ENCODE results near the gene MCTP1.

GRCh38 chr5:95113489-95113888 lies 171.4 kb downstream of the MCTP1 start:
- TF ChIP-seq CTCF (IDR thresholded peaks at IDR 0.05) (no peak), POLR2A (IDR thresholded peaks at IDR 0.05) (no peak)
